Measurements from ENCODE around the gene AVP.

GRCh38 chr20:3070725-3071124 lies 13.8 kb downstream of the AVP start:
- no peak for TF ChIP-seq CTBP1 (IDR thresholded peaks at IDR 0.05; ENCODE audit: borderline replicate concordance)
- TF ChIP-seq ARNT (IDR thresholded peaks at IDR 0.05) = no peak
- no peak for TF ChIP-seq FOXK2 (IDR thresholded peaks at IDR 0.05)
- no peak for TF ChIP-seq TARDBP (IDR thresholded peaks at IDR 0.05)

Measured in HEK293T (cell line).